GM12872 (cell line): ENCODE results near the gene RASL11A.

ENCODE experiments used
- CTCF ChIP-seq: IDR thresholded peaks from 3 replicates; pipeline ENCODE4 v1.5.1; 2011; ENCODE audit warnings: low read depth, mild to moderate bottlenecking, low read length, moderate library complexity; ENCODE audit not compliant: insufficient read depth

The RASL11A gene

GRCh38 chr13:27271570-27272096, 1.0 kb downstream of the RASL11A start:
- TF ChIP-seq CTCF = no peak

DNA sequence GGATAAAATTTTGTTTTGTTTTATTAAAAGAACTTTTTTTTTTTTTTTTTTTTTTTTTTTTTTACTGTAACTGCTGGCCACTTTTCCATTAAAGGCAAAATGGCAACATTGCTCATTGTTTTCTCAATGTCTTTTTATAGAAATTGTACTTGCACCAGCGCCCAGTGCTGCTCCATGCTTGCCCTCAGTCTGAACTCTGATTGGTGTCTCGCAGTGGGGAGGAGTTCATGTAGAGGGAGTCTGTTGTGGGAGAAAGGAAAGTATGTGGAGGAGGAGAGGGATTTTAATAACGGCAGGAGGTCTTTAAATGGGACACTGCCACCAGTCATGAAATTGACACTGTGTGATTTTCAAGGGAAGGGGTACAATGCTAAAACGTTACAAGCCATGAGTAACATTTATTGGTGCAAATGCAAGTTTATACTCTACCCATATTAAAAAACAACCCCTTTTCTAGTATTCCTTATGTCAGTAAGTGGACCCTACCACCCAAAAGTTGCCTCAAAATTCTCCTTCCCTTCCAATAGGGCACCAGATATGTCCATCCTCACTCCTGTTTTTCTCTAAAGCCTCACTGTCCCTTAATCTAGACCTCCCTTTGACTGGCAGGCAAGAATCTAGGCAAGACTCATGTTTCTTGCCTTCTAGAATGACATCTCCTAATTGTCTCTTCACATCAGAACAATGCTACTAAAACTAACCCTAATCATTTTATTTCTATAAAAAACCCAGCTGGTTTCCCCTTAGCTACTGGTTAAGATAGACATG, 3.2 kb downstream of the RASL11A start:
- TF ChIP-seq CTCF = no peak

GRCh38 chr13:27274631-27275030, 4.0 kb downstream of the RASL11A start:
- TF ChIP-seq CTCF = no peak

- no peak for TF ChIP-seq CTCF
Observed at GRCh38 chr13:27276188-27276587, 5.6 kb downstream of the RASL11A start.

DNA sequence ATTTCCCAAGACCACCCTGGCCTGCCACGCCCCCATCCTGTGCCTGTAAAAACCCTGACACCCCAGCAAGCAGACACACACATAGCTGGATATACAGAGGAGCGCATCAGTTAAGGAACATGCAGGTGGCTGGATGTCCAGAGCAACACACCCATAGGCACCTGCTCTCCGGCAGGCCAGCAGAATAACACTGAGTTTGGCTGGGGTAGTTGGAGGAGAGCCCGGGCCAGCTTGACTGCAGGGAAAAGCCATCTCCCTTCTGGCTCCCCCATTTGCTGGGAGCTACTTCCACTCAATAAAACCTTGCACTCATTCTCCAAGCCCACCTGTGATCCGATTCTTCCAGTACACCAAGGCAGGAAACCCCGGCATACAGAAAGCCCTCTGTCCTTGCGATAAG, 8.9 kb downstream of the RASL11A start:
- TF ChIP-seq CTCF = no peak

DNA sequence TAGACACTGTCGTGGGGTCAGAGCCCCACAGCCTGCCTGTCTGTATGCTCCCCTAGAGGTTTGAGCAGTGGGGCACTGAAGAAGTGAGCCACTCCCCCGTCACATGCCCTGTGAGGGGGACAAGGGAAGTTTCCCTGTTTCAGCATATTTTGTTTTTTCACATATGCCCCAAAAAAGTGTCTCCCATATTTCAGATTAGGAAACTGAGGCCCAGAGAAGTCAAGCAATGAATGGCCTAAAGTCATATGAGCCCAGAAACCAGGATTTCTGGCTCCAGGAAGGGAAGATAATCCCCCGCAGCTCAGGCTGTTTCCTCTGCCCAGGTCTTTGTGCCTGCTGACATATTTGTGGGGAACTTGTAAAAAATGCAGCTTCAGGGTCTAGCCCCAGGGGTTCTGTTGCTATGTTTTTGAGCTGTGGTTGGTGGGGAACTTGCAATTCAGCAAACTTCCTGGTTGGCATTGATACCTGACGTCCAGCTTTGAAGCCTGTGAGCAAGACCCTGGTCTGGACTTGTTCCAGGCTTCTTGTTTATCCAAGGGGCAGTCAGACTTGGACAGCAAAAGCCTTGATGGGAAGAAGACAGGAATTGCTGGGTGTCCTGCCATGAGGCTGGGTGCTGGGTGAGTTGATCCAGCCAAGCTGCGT, 9.5 kb downstream of the RASL11A start:
- TF ChIP-seq CTCF = no peak

- no peak for TF ChIP-seq CTCF
Observed at GRCh38 chr13:27280841-27281240, 10.2 kb downstream of the RASL11A start.
